NCI-H2107 (cell line): ENCODE data around the gene NIF3L1.

Source experiments
- DNase-seq: peaks from one replicate; lab custom pipeline; 2025; lab: John Stamatoyannopoulos, UW

NIF3L1 gene

DNA sequence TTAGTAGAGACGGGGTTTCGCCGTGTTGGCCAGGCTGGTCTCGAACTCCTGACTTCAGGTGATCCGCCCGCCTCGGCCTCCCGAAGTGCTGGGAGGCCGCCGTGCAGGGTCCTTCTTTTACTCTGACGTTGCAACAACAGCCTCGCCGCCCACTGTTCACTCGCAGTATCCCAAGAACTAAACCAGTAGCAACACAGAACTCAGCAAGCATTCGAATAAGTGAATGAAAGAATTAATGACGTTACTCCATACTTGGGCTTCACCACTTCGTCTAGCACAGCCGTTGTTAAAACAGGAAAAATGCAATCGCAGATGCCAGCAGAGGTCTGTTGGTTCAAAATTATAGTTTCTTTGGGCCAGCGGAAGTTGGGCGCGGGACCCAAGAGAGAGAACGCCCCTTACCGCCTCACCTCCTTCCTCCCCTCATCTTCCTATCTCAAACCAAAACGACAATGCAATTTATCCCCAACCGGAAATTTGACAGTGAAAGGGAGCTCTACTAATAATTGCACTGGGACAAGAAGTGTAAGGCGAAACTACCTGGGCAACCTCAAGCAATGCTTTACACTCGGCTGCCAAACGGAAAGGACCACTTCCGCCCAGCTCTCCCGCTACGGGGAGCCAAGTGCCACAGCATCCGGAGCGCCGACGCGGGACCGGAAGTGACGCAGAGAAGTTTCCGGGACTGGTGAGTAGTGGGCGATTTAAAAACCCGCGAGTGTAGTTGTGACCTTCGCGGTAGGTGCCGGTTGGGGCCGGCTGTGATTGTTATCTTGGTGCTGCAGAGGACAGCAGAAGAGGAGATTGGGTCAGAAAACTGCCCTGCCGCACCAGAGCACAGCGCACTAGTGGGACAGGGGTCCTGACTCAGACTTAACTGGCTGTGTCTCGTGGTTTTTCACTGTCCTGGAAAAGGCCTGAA is at the start of gene NIF3L1, which contains the start of gene PPIL3:
Gene NIF3L1 (plus strand): TSS at position 668 of the 922 bp plus-strand sequence. CDS start 2,573 bp downstream, outside the sequence.
Gene PPIL3 (minus strand): TSS at position 374 of the 922 bp plus-strand sequence. CDS start 1,462 bp downstream, outside the sequence.
- peak; percentile 96 for DNase-seq

DNA sequence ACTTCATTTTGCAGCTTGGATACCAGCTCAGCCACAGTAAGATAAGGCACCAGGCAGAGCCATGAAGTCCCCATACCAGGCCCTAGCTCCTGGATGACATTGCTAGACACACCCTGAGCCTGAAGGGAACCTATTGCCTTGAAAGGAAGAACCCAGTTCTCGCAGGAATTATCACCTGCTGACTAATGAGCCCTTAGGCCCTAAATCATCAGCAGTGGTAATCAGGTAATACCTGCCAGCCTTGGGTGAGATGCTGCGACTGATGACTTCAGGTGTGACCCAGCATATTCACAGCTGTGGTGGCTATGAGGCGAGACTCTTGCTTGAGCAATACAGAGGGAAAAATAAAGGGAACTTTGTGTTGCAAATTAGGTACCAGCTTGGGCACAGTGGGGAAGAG is 49.7 kb upstream of the NIF3L1 start:
- no peak for DNase-seq

- no peak for DNase-seq
These were observed 44.9 kb upstream of the NIF3L1 start for GRCh38 chr2:200843993-200844948.

- DNase-seq: no peak
These were observed 44.0 kb upstream of the NIF3L1 start for GRCh38 chr2:200845194-200845593.

DNA sequence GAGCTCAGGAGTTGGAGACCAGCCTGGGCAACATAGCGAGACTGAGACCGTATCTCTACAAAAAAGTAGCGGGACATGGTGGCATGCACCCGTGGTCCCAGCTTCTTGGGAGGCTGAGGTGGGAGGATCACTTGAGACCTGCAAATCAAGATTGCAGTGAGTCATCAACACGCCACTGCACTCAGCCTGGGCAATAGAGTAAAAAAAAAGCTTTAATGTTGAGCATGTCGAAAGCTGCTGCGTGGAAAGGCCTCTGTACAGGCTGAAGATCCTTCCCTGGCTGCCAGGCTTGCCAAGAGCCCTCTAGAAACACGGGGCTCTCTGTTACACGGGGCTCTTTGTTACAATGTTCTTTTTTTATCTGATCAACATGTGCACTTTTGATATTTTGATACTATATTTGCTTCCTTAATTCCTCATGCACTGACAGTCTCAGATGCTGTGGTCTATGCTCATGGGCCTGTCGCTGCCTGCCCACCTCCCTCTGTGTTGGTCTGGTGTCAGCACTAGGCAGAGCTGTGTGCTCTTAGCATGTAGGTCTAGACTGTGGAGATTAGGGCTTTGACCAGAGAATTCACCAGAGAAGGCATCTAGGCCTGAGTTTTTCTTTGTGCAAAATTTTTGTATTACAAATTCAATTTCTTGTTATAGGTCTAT is 43.4 kb upstream of the NIF3L1 start:
- no peak for DNase-seq

- no peak for DNase-seq
These were observed 41.9 kb upstream of the NIF3L1 start for GRCh38 chr2:200847269-200847668.

DNA sequence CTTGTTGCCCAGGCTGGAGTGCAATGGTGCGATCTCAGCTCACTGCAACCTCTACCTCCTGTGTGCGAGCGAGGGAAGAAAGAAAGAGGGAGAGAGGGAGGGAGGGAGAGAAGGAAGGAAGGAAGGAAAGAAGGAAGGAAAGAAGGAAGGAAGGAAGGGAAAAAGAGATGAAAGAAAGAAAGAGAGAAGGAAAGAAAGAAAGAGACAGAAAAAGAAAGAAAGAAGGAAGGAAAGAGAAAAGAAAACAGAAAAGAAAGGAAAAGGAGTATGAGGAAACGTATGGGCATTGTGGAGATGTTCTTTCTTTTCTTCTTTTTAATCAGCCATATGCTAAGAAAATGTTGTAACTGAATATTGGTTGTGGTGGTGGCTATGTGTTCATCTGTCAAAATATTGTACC is 41.2 kb upstream of the NIF3L1 start:
- DNase-seq: no peak

- no peak for DNase-seq
These were observed 38.5 kb upstream of the NIF3L1 start for GRCh38 chr2:200850512-200851256.

GRCh38 chr2:200851398-200852248 is 37.5 kb upstream of the NIF3L1 start:
- no peak for DNase-seq

DNA sequence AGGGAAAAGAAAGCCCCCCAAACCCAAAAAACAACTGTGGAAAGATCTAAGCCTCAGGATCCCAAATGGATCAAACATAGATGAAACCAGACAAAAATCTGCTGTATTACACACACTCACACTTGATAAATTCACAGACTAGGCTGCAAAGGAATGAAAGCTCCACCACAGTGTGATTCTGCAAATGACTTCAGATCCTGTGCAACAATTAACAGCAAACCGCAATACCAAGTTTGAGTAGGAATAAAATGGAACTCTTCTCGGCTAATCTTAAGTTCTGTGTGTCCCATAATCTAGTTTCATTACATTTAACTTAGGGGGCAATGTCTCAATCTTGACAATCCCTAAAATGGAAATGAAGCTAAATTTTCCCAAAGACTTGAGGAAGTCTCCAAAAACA is 36.6 kb upstream of the NIF3L1 start:
- DNase-seq: no peak

DNA sequence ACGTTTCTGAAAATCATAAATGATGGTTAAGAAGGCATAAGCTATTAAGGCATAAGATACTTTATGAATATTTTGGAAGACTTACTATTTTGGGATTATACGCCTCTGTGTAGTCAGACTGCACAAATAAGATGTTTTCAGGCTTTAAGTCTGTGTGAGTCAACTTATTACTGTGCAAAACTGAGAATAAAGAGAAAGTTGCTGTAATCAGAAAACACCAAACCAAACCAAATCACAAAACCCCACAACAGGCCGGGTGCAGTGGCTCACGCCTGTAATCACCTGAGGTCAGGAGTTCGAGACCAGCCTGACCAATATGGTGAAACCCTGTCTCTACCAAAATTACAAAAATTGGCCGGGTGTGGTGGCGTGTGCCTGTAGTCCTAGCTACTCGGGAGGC is 32.4 kb upstream of the NIF3L1 start:
- DNase-seq: no peak

GRCh38 chr2:200860092-200860795 is 28.9 kb upstream of the NIF3L1 start:
- DNase-seq: no peak

DNA sequence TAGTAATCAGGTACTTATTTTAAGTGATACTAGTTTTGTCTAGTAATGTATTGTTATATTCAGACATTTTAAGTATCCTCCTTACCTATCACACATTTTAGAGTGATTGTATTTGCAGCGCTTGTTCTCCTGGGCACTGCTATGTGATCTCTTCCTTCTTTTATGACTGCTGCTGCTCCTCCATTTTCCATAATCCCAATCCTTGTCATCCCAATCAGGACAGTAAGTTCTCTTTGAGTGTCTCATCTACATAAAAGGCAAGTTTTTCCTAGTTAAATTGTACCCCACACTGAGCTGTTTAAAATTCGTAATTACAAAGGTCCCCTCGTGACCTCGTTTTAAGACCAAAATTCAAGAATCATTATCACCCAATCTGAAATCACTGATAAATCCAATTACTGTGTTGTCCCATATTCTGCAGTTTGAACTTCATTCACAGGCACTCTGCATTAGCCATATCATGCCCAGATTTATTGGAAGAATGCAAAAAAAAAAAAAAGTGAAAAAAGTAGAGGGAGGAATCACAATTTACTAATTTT is 27.5 kb upstream of the NIF3L1 start:
- DNase-seq: no peak

DNA sequence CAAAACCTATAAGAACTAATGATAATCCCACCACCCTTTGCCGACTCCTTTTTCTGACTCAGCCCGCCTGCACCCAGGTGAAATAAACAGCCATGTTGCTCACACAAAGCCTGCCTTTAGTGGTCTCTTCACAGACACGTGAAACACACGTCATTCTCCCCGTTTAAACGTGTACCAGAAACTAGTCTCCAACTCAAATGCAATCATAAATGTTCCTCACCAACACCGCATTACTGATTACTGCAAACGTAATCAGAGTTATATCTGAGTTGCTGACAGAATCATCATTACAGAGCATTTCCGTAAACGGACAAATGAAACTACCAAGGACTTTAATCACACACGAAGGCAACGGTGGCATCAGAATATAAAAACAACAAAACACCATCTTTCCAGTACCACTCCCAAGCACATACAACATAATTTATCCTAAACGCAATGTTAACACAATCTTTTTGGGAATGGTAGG is 26.6 kb upstream of the NIF3L1 start:
- DNase-seq: peak; percentile 11

DNA sequence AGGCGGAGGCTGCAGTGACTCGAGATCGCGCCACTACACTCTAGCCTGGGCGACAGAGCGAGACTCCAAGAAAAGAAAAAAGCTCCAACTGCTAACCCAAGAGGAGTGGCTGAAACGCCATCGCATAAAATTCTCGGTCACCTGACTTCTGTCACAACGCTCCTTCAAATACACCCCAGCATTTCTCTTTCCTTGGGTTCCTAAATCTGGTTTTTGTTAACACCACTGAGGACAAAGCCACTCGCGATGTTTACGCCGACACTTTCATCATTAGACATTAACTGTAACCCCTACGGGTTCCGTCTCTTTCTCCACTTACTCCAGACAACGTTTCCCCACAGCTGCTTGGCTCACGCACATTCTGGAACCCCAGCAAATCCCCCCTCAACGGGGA is 25.4 kb upstream of the NIF3L1 start:
- DNase-seq: no peak

DNA sequence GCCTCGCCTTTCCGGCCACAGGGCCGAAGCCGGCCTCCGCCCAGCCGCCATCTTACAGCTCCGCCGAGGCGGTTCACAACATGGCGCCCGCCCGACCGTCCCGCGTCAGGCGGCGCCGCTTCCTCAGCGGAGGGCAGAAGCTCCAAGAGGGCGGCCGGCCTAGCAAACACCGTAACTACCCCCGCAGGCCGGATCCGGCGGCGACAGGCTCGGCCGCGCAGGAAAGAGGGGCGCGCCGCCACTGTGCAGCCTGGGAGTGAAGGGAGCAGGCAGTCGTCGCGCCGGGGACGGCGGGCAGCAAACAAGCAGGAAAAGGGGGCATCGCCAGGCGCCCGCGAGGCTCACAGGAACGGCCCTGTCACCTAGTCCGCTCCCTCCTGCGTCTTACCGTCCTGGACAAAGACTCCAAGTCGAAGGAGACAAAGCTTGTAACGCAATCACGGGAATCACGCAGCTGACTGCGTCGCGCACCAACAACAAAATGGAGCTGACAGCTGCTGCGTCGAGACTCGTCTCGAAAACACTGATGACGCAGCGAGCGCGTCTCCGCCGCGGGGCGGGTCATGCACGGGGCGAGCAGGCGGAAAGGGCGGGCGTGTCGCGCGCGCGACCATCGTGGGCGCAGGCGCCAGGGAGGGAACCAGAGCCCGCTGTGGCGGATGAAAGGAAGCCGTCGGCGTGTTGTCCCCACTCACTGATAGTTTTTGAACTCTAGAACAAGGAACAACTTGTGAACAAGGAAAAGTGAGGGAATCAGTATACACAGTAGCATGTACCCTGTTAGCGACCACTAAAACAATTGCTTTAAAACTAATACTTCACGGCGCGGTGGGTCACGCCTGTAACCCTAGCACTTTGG is 24.8 kb upstream of the NIF3L1 start, which contains the start of gene CLK1:
Gene CLK1 (minus strand): TSS at position 483 of the 859 bp plus-strand sequence. CDS start 2,796 bp downstream, outside the sequence.
- DNase-seq: peak; percentile 87

- DNase-seq: no peak
These were observed 20.2 kb upstream of the NIF3L1 start for GRCh38 chr2:200869014-200869413.

GRCh38 chr2:200871151-200871550 is 18.0 kb upstream of the NIF3L1 start:
- no peak for DNase-seq
